SU-DHL-6 (cell line): ENCODE results near the gene PRDM5.

Experiments used
- H2AFZ ChIP-seq: fragments of 200-600 bp; sonication (generic); 2 replicates; pipeline ENCODE4 v1.6.1; 2014; ENCODE audit warnings: low read depth, mild to moderate bottlenecking, moderate library complexity, mixed read lengths, antibody characterized with exemption, low read length; ENCODE audit not compliant: severe bottlenecking
- H3F3A ChIP-seq: fragments of 200-600 bp; shearing (Covaris generic); 2 replicates; pipeline ENCODE4 v1.6.0; 2016; ENCODE audit warnings: antibody characterized with exemption, mild to moderate bottlenecking; ENCODE audit not compliant: insufficient read depth
- H3K27ac ChIP-seq: fragments of 200-600 bp; sonication (generic); 2 replicates; pipeline ENCODE4 v1.5.1; 2016; ENCODE audit warnings: low read depth, mild to moderate bottlenecking, low read length, moderate library complexity, mixed read lengths
- H3K27me3 ChIP-seq: fragments of 200-600 bp; sonication (generic), shearing (Covaris generic); 2 replicates; pipeline ENCODE4 v1.6.0; 2014; ENCODE audit warnings: mild to moderate bottlenecking, low read length
- H3K36me3 ChIP-seq: fragments of 200-600 bp; sonication (generic); 2 replicates; pipeline ENCODE4 v1.6.1; 2014; ENCODE audit warnings: mild to moderate bottlenecking, low read length, mixed read lengths
- H3K4me2 ChIP-seq: fragments of 300-600, 200-600 bp; shearing (Covaris generic), sonication (generic); 2 replicates; pipeline ENCODE4 v1.6.0; 2014; ENCODE audit warnings: low read length, low read depth, mild to moderate bottlenecking; ENCODE audit not compliant: poor library complexity, severe bottlenecking
- H3K4me3 ChIP-seq: fragments of 200-600 bp; sonication (generic); 2 replicates; pipeline ENCODE4 v1.5.1; 2014; ENCODE audit warnings: antibody characterized with exemption, low read length, mild to moderate bottlenecking, mixed read lengths; ENCODE audit not compliant: insufficient read depth, poor library complexity, severe bottlenecking
- H3K79me2 ChIP-seq: fragments of 200-600 bp; sonication (generic); 2 replicates; pipeline ENCODE4 v1.6.1; 2014; ENCODE audit warnings: mild to moderate bottlenecking, low read length, moderate library complexity; ENCODE audit not compliant: insufficient read depth
- H3K9ac ChIP-seq: fragments of 200-600 bp; sonication (generic); 2 replicates; pipeline ENCODE4 v1.7.0; 2014; ENCODE audit warnings: mild to moderate bottlenecking, low read length
- H3K9me2 ChIP-seq: fragments of 200-600 bp; sonication (generic); replicated peaks from 2 replicates; pipeline ENCODE4 v1.6.1; 2014; ENCODE audit warnings: low read length; ENCODE audit not compliant: insufficient read depth
- H3K9me3 ChIP-seq: fragments of 200-600 bp; sonication (generic); 2 replicates; pipeline ENCODE4 v1.6.1; 2014; ENCODE audit warnings: low read length, mixed read lengths; ENCODE audit not compliant: insufficient read depth
- H4K20me1 ChIP-seq: fragments of 200-600 bp; sonication (generic); 2 replicates; pipeline ENCODE4 v1.6.1; 2014; ENCODE audit warnings: low read depth, mild to moderate bottlenecking, antibody characterized with exemption, low read length, moderate library complexity, mixed read lengths
- EZH2phosphoT487 ChIP-seq: fragments of 200-600 bp; sonication (generic), shearing (Covaris generic); conservative IDR thresholded peaks from 2 replicates; pipeline ENCODE4 v1.6.1; 2018; ENCODE audit warnings: mild to moderate bottlenecking, antibody characterized with exemption, low read length, moderate library complexity, mixed read lengths
- TF ChIP-seq, protein P1 (sequence below): fragments of 200-600 bp; sonication (generic); IDR thresholded peaks from one replicate; pipeline ENCODE4 v1.5.1; 2017; ENCODE audit warnings: antibody characterized with exemption, mild to moderate bottlenecking, low read length, moderate library complexity; ENCODE audit not compliant: insufficient read depth, poor library complexity, severe bottlenecking

PRDM5 gene

DNA sequence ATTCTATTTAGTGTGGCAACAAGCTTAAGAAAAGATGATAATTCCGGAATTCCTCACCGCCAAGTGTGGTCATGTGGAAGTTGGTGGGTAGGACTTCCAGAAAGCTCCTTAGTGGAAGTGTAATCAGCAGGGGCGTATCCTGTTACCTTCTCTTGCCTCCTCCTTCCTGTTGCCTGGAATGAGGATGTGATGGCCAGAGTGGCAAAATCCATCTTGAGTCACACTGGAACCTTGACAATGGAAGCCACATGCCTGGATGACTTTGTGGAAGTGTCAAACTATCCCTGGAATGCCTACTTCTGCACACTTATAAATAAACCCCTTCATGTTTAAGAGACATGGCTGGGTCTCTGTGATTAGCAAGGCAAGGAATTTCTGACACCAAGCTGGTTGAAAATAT, 191.0 kb downstream of the PRDM5 start:
- no peak overlapping the region for H3K4me2 ChIP-seq
- no peaks in the 10 kb centered on the region for H3K79me2 ChIP-seq
- no peaks in the 10 kb centered on the region for H3K27me3 ChIP-seq
- no peaks in the 10 kb centered on the region for H4K20me1 ChIP-seq
- no peak overlapping the region for H3K4me3 ChIP-seq
- no peak overlapping the region for H2AFZ ChIP-seq
- no peak overlapping the region for H3K9ac ChIP-seq
- no peaks in the 10 kb centered on the region for H3K9me2 ChIP-seq
- no peaks in the 10 kb centered on the region for H3K36me3 ChIP-seq
- TF ChIP-seq, protein P1, sequence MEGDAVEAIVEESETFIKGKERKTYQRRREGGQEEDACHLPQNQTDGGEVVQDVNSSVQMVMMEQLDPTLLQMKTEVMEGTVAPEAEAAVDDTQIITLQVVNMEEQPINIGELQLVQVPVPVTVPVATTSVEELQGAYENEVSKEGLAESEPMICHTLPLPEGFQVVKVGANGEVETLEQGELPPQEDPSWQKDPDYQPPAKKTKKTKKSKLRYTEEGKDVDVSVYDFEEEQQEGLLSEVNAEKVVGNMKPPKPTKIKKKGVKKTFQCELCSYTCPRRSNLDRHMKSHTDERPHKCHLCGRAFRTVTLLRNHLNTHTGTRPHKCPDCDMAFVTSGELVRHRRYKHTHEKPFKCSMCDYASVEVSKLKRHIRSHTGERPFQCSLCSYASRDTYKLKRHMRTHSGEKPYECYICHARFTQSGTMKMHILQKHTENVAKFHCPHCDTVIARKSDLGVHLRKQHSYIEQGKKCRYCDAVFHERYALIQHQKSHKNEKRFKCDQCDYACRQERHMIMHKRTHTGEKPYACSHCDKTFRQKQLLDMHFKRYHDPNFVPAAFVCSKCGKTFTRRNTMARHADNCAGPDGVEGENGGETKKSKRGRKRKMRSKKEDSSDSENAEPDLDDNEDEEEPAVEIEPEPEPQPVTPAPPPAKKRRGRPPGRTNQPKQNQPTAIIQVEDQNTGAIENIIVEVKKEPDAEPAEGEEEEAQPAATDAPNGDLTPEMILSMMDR: no peak
- H3K27ac ChIP-seq: no peak overlapping the region
- H3F3A ChIP-seq: no peaks in the 10 kb centered on the region
- no peaks in the 10 kb centered on the region for H3K9me3 ChIP-seq

- H3K27me3 ChIP-seq: no peaks in the 10 kb centered on the region
- H3F3A ChIP-seq: no peaks in the 10 kb centered on the region
- no peaks in the 10 kb centered on the region for H3K9me2 ChIP-seq
- no peaks in the 10 kb centered on the region for H4K20me1 ChIP-seq
- no peak overlapping the region for H2AFZ ChIP-seq
- TF ChIP-seq, protein P1: no peak
- TF ChIP-seq EZH2phosphoT487: no peak
- H3K9ac ChIP-seq: no peak overlapping the region
- no peak overlapping the region for H3K27ac ChIP-seq
- H3K9me3 ChIP-seq: no peaks in the 10 kb centered on the region
- H3K4me3 ChIP-seq: no peak overlapping the region
- no peaks in the 10 kb centered on the region for H3K36me3 ChIP-seq
- no peak overlapping the region for H3K4me2 ChIP-seq
- no peaks in the 10 kb centered on the region for H3K79me2 ChIP-seq
Observed at GRCh38 chr4:120730777-120731320, 191.7 kb downstream of the PRDM5 start.

- no peaks in the 10 kb centered on the region for H3K79me2 ChIP-seq
- H3K4me3 ChIP-seq: no peak overlapping the region
- H3K9me3 ChIP-seq: no peaks in the 10 kb centered on the region
- no peaks in the 10 kb centered on the region for H3K9me2 ChIP-seq
- H2AFZ ChIP-seq: no peak overlapping the region
- no peaks in the 10 kb centered on the region for H3F3A ChIP-seq
- H3K9ac ChIP-seq: no peak overlapping the region
- TF ChIP-seq, protein P1: no peak
- no peak for TF ChIP-seq EZH2phosphoT487
- no peak overlapping the region for H3K27ac ChIP-seq
- no peak overlapping the region for H3K4me2 ChIP-seq
- H3K36me3 ChIP-seq: no peaks in the 10 kb centered on the region
- H3K27me3 ChIP-seq: no peaks in the 10 kb centered on the region
- H4K20me1 ChIP-seq: no peaks in the 10 kb centered on the region
Observed at GRCh38 chr4:120728892-120729675, 193.4 kb downstream of the PRDM5 start.
